BLaER1 treated with 17β-estradiol and CSF1 and Interleukin-3, amounts not matched to agents 10 nM and 100 nM (cell line): ENCODE data around the gene MGME1.

Source experiments
- H3K27ac ChIP-seq, 11 experiments: shearing (Covaris generic); formaldehyde crosslinking; 2 replicates each; pipeline ENCODE4 v1.8.1; 2022
- H3K27me3 ChIP-seq, 11 experiments: shearing (Covaris generic); formaldehyde crosslinking; 2 replicates each; pipeline ENCODE4 v1.8.1; 2022
- H3K36me3 ChIP-seq, 11 experiments: shearing (Covaris generic); formaldehyde crosslinking; 2 replicates each; pipeline ENCODE4 v1.8.1; 2022
- H3K4me1 ChIP-seq, 10 experiments: shearing (Covaris generic); formaldehyde crosslinking; 2 replicates each; pipeline ENCODE4 v1.8.1; 2022
- H3K4me2 ChIP-seq, 11 experiments: shearing (Covaris generic); formaldehyde crosslinking; 2 replicates each; pipeline ENCODE4 v1.8.1; 2022
- H3K4me3 ChIP-seq, 10 experiments: shearing (Covaris generic); formaldehyde crosslinking; 2 replicates each; pipeline ENCODE4 v1.8.1; 2022
- H3K9ac ChIP-seq, 11 experiments: shearing (Covaris generic); formaldehyde crosslinking; 2 replicates each; pipeline ENCODE4 v1.8.1; 2022
- H3K9me3 ChIP-seq, 11 experiments: shearing (Covaris generic); formaldehyde crosslinking; replicated peaks in 1 of 11; 2 replicates each; pipeline ENCODE4 v1.8.1; 2022
- H4K20me1 ChIP-seq, 11 experiments: shearing (Covaris generic); formaldehyde crosslinking; 2 replicates each; pipeline ENCODE4 v1.8.1; 2022
- Cebpa-rat ChIP-seq, 11 experiments: shearing (Covaris generic); IDR thresholded peaks; 2 replicates each; pipeline ENCODE4 v1.8.1; 2022

The MGME1 gene

GRCh38 chr20:17967521-17968365, 1.1 kb upstream of the MGME1 start:
- Histone ChIP-seq H3K4me3 (peak overlapping the region; percentile 87 to 99 (median 96)), H3K27ac (peak overlapping the region; percentile 95 to 100 (median 99)), H3K36me3 (peaks cover 0 to 53% (median 36%) of the 10 kb centered on the region in 11 experiments; a peak in 16 of 22 replicates), H3K27me3 (no peaks in the 10 kb centered on the region), H3K4me1 (peaks cover 43 to 55% (median 49%) of the 10 kb centered on the region in 10 experiments), H4K20me1 (peaks cover 0 to 56% (median 47%) of the 10 kb centered on the region in 11 experiments; a peak in 18 of 22 replicates), H3K4me2 (peak overlapping the region; percentile 97 to 99 (median 98)), H3K9ac (peak overlapping the region; percentile 97 to 100 (median 99)), H3K9me3 (no peaks in the 10 kb centered on the region)
- no peak for TF ChIP-seq Cebpa-rat (IDR thresholded peaks at IDR 0.05)

- no peak for TF ChIP-seq Cebpa-rat (IDR thresholded peaks at IDR 0.05)
- H3K36me3 ChIP-seq, result peaks cover 0 to 40% (median 23%) of the 10 kb centered on the region in 11 experiments; a peak in 10 of 22 replicates
Observed at GRCh38 chr20:17969278-17969883, 563 bp downstream of the MGME1 start.

GRCh38 chr20:17969884-17970409, 1.1 kb downstream of the MGME1 start:
- TF ChIP-seq Cebpa-rat (IDR thresholded peaks at IDR 0.05), result no peak
- peaks cover 37 to 51% (median 45%) of the 10 kb centered on the region in 10 experiments for H3K4me1 ChIP-seq
- peaks cover 0 to 40% (median 20%) of the 10 kb centered on the region in 11 experiments; a peak in 9 of 22 replicates for H3K36me3 ChIP-seq
- peak overlapping the region; percentile 86 to 97 (median 94) for H3K4me2 ChIP-seq
- peaks cover 0 to 33% (median 25%) of the 10 kb centered on the region in 11 experiments; a peak in 20 of 22 replicates for H4K20me1 ChIP-seq
- H3K9ac ChIP-seq, result peak overlapping the region; percentile 97 to 100 (median 99)
- peak overlapping the region; percentile 87 to 99 (median 96) for H3K4me3 ChIP-seq
- no peaks in the 10 kb centered on the region for H3K27me3 ChIP-seq
- H3K9me3 ChIP-seq, result no peaks in the 10 kb centered on the region
- H3K27ac ChIP-seq, result peak overlapping the region; percentile 95 to 100 (median 99)

More at GRCh38 chr20:17969278-17969883, 563 bp downstream of the MGME1 start:
- no peaks in the 10 kb centered on the region for H3K27me3 ChIP-seq
- peak overlapping the region; percentile 87 to 99 (median 96) for H3K4me3 ChIP-seq
- H3K4me1 ChIP-seq, result peaks cover 42 to 55% (median 49%) of the 10 kb centered on the region in 10 experiments
- peak overlapping the region; percentile 95 to 100 (median 99) for H3K27ac ChIP-seq
- H3K9me3 ChIP-seq, result no peaks in the 10 kb centered on the region
- peak overlapping the region; percentile 97 to 100 (median 99) for H3K9ac ChIP-seq
- peak overlapping the region; percentile 86 to 97 (median 94) for H3K4me2 ChIP-seq
- peaks cover 1 to 39% (median 30%) of the 10 kb centered on the region in 11 experiments; a peak in 20 of 22 replicates for H4K20me1 ChIP-seq

GRCh38 chr20:17971300-17972013, 2.6 kb downstream of the MGME1 start:
- peaks cover 0 to 18% (median 10%) of the 10 kb centered on the region in 11 experiments; a peak in 13 of 22 replicates for H4K20me1 ChIP-seq
- peak overlapping the region; percentile 97 to 100 (median 99) for H3K9ac ChIP-seq
- no peaks in the 10 kb centered on the region for H3K27me3 ChIP-seq
- H3K9me3 ChIP-seq, result no peaks in the 10 kb centered on the region
- no peak for TF ChIP-seq Cebpa-rat (IDR thresholded peaks at IDR 0.05)
- peaks cover 10 to 40% (median 28%) of the 10 kb centered on the region in 11 experiments for H3K36me3 ChIP-seq
- peak overlapping the region; percentile 87 to 99 (median 96) for H3K4me3 ChIP-seq
- peak overlapping the region; percentile 86 to 97 (median 94) for H3K4me2 ChIP-seq
- peak overlapping the region; percentile 95 to 100 (median 99); a peak in 21 of 22 replicates for H3K27ac ChIP-seq
- H3K4me1 ChIP-seq, result peaks cover 31 to 49% (median 39%) of the 10 kb centered on the region in 10 experiments

GRCh38 chr20:17972121-17972520, 3.3 kb downstream of the MGME1 start:
- Histone ChIP-seq H3K36me3 (peaks cover 16 to 40% (median 28%) of the 10 kb centered on the region in 11 experiments), H3K4me2 (peak overlapping the region; percentile 86 to 97 (median 94)), H3K9me3 (no peaks in the 10 kb centered on the region), H3K27me3 (no peaks in the 10 kb centered on the region), H3K27ac (peak overlapping the region; percentile 12 to 100 (median 99); a peak in 21 of 22 replicates), H3K9ac (peak overlapping the region; percentile 97 to 100 (median 99); a peak in 21 of 22 replicates), H3K4me1 (peaks cover 31 to 49% (median 39%) of the 10 kb centered on the region in 10 experiments), H4K20me1 (peaks cover 0 to 12% (median 5%) of the 10 kb centered on the region in 11 experiments; a peak in 10 of 22 replicates), H3K4me3 (peak overlapping the region; percentile 87 to 99 (median 96))
- TF ChIP-seq Cebpa-rat (IDR thresholded peaks at IDR 0.05), result no peak

GRCh38 chr20:17976305-17976704, 7.5 kb downstream of the MGME1 start:
- peaks cover 44 to 74% (median 57%) of the 10 kb centered on the region in 11 experiments for H3K36me3 ChIP-seq
- H3K9ac ChIP-seq, result no peak overlapping the region
- H3K9me3 ChIP-seq, result no peaks in the 10 kb centered on the region
- peaks cover 25 to 40% (median 31%) of the 10 kb centered on the region in 10 experiments for H3K4me1 ChIP-seq
- no peak overlapping the region for H3K4me2 ChIP-seq
- no peak overlapping the region for H3K27ac ChIP-seq
- H3K4me3 ChIP-seq, result no peak overlapping the region
- no peak for TF ChIP-seq Cebpa-rat (IDR thresholded peaks at IDR 0.05)
- no peaks in the 10 kb centered on the region for H3K27me3 ChIP-seq
- H4K20me1 ChIP-seq, result peaks cover 0 to 3% (median 0%) of the 10 kb centered on the region in 11 experiments; a peak in 3 of 22 replicates

- no peak for TF ChIP-seq Cebpa-rat (IDR thresholded peaks at IDR 0.05)
- Histone ChIP-seq H3K4me3 (no peak overlapping the region), H3K4me1 (peaks cover 0 to 29% (median 18%) of the 10 kb centered on the region in 10 experiments; a peak in 16 of 20 replicates), H3K9ac (no peak overlapping the region), H3K36me3 (peaks cover 37 to 97% (median 63%) of the 10 kb centered on the region in 11 experiments), H3K9me3 (no peaks in the 10 kb centered on the region), H3K27ac (no peak overlapping the region), H4K20me1 (peaks cover 0 to 14% (median 0%) of the 10 kb centered on the region in 11 experiments; a peak in 4 of 22 replicates), H3K27me3 (no peaks in the 10 kb centered on the region), H3K4me2 (no peak overlapping the region)
Observed at GRCh38 chr20:17985388-17986018, 16.7 kb downstream of the MGME1 start.
